Choroid plexus epithelial cell (primary cell): Measurements from ENCODE around the gene PODN.

ENCODE experiments used
- DNase-seq: peaks from one replicate; pipeline ENCODE4 v3.0.0-alpha.2; 2010; ENCODE audit warnings: low read depth
- H3K4me3 ChIP-seq: 2 replicates; pipeline ENCODE4 v1.5.1; 2011; ENCODE audit warnings: low read depth, mild to moderate bottlenecking, control low read depth, low read length, moderate library complexity
- CTCF ChIP-seq: conservative IDR thresholded peaks from 2 replicates; pipeline ENCODE4 v1.5.1; 2011; ENCODE audit warnings: low read depth, mild to moderate bottlenecking, control low read depth, inconsistent platforms, low read length, moderate library complexity

PODN gene

GRCh38 chr1:53130878-53131589, 69.0 kb downstream of the PODN start:
- no peak for TF ChIP-seq CTCF
- DNase-seq, result no peak
- no peak overlapping the region for H3K4me3 ChIP-seq

- TF ChIP-seq CTCF, result no peak
- no peak for DNase-seq
- H3K4me3 ChIP-seq, result no peak overlapping the region
Measured at GRCh38 chr1:53131590-53131938, 69.6 kb downstream of the PODN start.

GRCh38 chr1:53132176-53132575, 70.2 kb downstream of the PODN start:
- no peak overlapping the region for H3K4me3 ChIP-seq
- no peak for DNase-seq
- no peak for TF ChIP-seq CTCF

GRCh38 chr1:53133261-53134041, 71.4 kb downstream of the PODN start:
- no peak for TF ChIP-seq CTCF
- no peak for DNase-seq

GRCh38 chr1:53134042-53134485, 72.1 kb downstream of the PODN start:
- TF ChIP-seq CTCF, result no peak
- H3K4me3 ChIP-seq, result no peak overlapping the region
- DNase-seq, result no peak

More at GRCh38 chr1:53133261-53134041, 71.4 kb downstream of the PODN start:
- no peak overlapping the region for H3K4me3 ChIP-seq
